Cardiac septum (tissue), 1 donor: ENCODE data around the gene GPR137B. TPM values are rescaled to one million over a fixed set of nuclear protein-coding genes. Genes with fewer than 3 reads are reported as not detected.

Source experiments
- DNase-seq: peaks from one replicate; pipeline ENCODE4 v3.0.0-alpha.2; 2020; ENCODE audit warnings: low spot score
- intact Hi-C: fragments of 100-400 bp; cut with DNase I; formaldehyde crosslinking; loops from one replicate; pipeline ENCODE4 v1.14.0; 2022
- total RNA-seq: library from RNA; stranded (reverse); fragmentation: NEBNext Ultra II Directional; extraction: Animal tissue kit (Norgen Biotek cat#: 25700); gene quantifications from one replicate; pipeline ENCODE4 v1.2.1, GENCODE V29; 2021
- donor health status: DM: no; HTN: no; CAD: no.

The GPR137B gene
- total RNA-seq, 1 donor from 2014 or later: 44.6 TPM

GRCh38 chr1:236111527-236112331, 30.6 kb upstream of the GPR137B start:
- no peak for DNase-seq
- intact Hi-C loops: loop anchor here (2.0 to 5.0 kb wide), 3 partner anchors 31 to 396 kb away; partner anchors contain the start of gene GPR137B

- no peak for DNase-seq
- intact Hi-C loops: loop anchor here (2.0 to 5.0 kb wide), 3 partner anchors 31 to 395 kb away; partner anchors contain the start of gene GPR137B
Observed at GRCh38 chr1:236112332-236112627, 30.1 kb upstream of the GPR137B start.

- DNase-seq: peak; percentile 79
- intact Hi-C loops: loop anchor here (2.0 to 5.0 kb wide), 3 partner anchors 29 to 394 kb away; partner anchors contain the start of gene GPR137B
Observed at GRCh38 chr1:236113324-236114032, 28.9 kb upstream of the GPR137B start.

- DNase-seq: no peak
- intact Hi-C loops: loop anchor here (5.0 kb wide), 2 partner anchors 58 to 393 kb away; no protein-coding TSS in a partner anchor
Observed at GRCh38 chr1:236114076-236114747, 28.1 kb upstream of the GPR137B start.

GRCh38 chr1:236117710-236118109, 24.6 kb upstream of the GPR137B start:
- DNase-seq: no peak
- intact Hi-C loops: no loop called here

GRCh38 chr1:236119943-236120484, 22.3 kb upstream of the GPR137B start:
- intact Hi-C loops: no loop called here
- peak; percentile 31 for DNase-seq

GRCh38 chr1:236120721-236121153, 21.6 kb upstream of the GPR137B start:
- DNase-seq: peak; percentile 15
- intact Hi-C loops: no loop called here

GRCh38 chr1:236122176-236122575, 20.2 kb upstream of the GPR137B start:
- intact Hi-C loops: no loop called here
- DNase-seq: no peak

GRCh38 chr1:236123563-236123962, 18.8 kb upstream of the GPR137B start:
- intact Hi-C loops: no loop called here
- no peak for DNase-seq

- intact Hi-C loops: no loop called here
- no peak for DNase-seq
Observed at GRCh38 chr1:236124965-236125364, 17.4 kb upstream of the GPR137B start.

GRCh38 chr1:236127045-236127444, 15.3 kb upstream of the GPR137B start:
- intact Hi-C loops: no loop called here
- no peak for DNase-seq

GRCh38 chr1:236128646-236129178, 13.6 kb upstream of the GPR137B start:
- DNase-seq: no peak
- intact Hi-C loops: no loop called here

- no peak for DNase-seq
- intact Hi-C loops: no loop called here
Observed at GRCh38 chr1:236129306-236129705, 13.0 kb upstream of the GPR137B start.

- intact Hi-C loops: no loop called here
- no peak for DNase-seq
Observed at GRCh38 chr1:236130372-236130771, 12.0 kb upstream of the GPR137B start.

GRCh38 chr1:236131916-236132315, 10.4 kb upstream of the GPR137B start:
- intact Hi-C loops: no loop called here
- no peak for DNase-seq

- intact Hi-C loops: no loop called here
- DNase-seq: no peak
Observed at GRCh38 chr1:236132420-236133046, 9.8 kb upstream of the GPR137B start.

GRCh38 chr1:236133339-236133738, 9.0 kb upstream of the GPR137B start:
- intact Hi-C loops: no loop called here
- DNase-seq: no peak

- intact Hi-C loops: no loop called here
- DNase-seq: no peak
Observed at GRCh38 chr1:236133802-236134201, 8.5 kb upstream of the GPR137B start.

- intact Hi-C loops: no loop called here
- DNase-seq: no peak
Observed at GRCh38 chr1:236137285-236137852, 5.0 kb upstream of the GPR137B start.
